Ovary (tissue), 9 donors: ENCODE measurements around the gene BLOC1S1. TPM values are rescaled to one million over a fixed set of nuclear protein-coding genes. Genes with fewer than 3 reads are reported as not detected.

ENCODE experiments used
- DNase-seq, 5 donors: peaks; one replicate each; pipeline ENCODE4 v3.0.0-alpha.2; 2019 to 2020
- H3K27ac ChIP-seq, 2 donors: fragments of 200-600 bp; one replicate each; pipeline versions ENCODE4 v1.5.1 to v1.8.0; 2019 to 2022
- H3K27me3 ChIP-seq: fragments of 200-600 bp; one replicate; pipeline ENCODE4 v1.8.0; 2022
- H3K36me3 ChIP-seq: fragments of 200-600 bp; sonication (generic); one replicate; pipeline ENCODE4 v1.5.1; 2019
- H3K4me1 ChIP-seq: one replicate; pipeline ENCODE4 v1.8.1; 2013; ENCODE audit warnings: mild to moderate bottlenecking, moderate library complexity; ENCODE audit not compliant: insufficient read depth
- H3K4me3 ChIP-seq: fragments of 200-600 bp; sonication (generic); one replicate; pipeline ENCODE4 v1.5.1; 2017
- H3K9me3 ChIP-seq, 2 donors: fragments of 200-600 bp in 1 of 2; sonication (generic) in 1 of 2; one replicate each; pipeline versions ENCODE4 v1.5.1 to v1.8.1; 2013 to 2019; ENCODE audit warnings: mild to moderate bottlenecking in 1 of 2, moderate library complexity in 1 of 2
- CTCF ChIP-seq, 3 donors: fragments of 450-650 bp in 2 of 3; fragments of 200-600 bp in 1 of 3; IDR thresholded peaks; one replicate each; pipeline versions ENCODE4 v1.5.1 to v1.8.0; 2016 to 2022; ENCODE audit warnings: antibody characterized with exemption in 3 of 3, mild to moderate bottlenecking in 1 of 3
- EP300 ChIP-seq: sonication (generic); formaldehyde crosslinking; IDR thresholded peaks from one replicate; pipeline ENCODE4 v1.6.1; 2017; ENCODE audit warnings: antibody characterized with exemption
- POLR2A ChIP-seq: fragments of 450-650 bp; IDR thresholded peaks from one replicate; pipeline ENCODE4 v1.6.1; 2017; ENCODE audit warnings: antibody characterized with exemption, mild to moderate bottlenecking, moderate library complexity
- whole genome bisulfite sequencing, 3 donors: extraction: QIAGEN DNeasy Blood & Tissue Kit in 1 of 3; methylation state at CpG; one replicate each; pipeline versions ENCODE4 v1.1.5 to v1.1.7; 2013 to 2017; 5-methylcytosine and 5-hydroxymethylcytosine counted together
- intact Hi-C, 4 donors: fragments of 100-400 bp; cut with DNase I; formaldehyde crosslinking; loops; one replicate each; pipeline versions ENCODE4 v1.11.0 to v1.15.1; 2022 to 2023
- polyA plus RNA-seq, 2 donors: library from polyadenylated mRNA; stranded (reverse); fragments of 200-250 nt in 1 of 2; fragments of 350-450 nt in 1 of 2; fragmentation: Illumina TruSeq in 1 of 2; extraction: RNeasy Lipid Tissue Mini Kit (QIAGEN cat#74804) in 1 of 2; gene quantifications; one replicate each; pipeline ENCODE4 v1.2.3, GENCODE V29; 2013 to 2014
- total RNA-seq, 7 donors: library from RNA; depleted of rRNA in 2 of 7; stranded (reverse); fragments of >200 nt in 2 of 7; fragmentation: NEBNext Ultra II Directional in 3 of 7; extraction: Animal tissue kit (Norgen Biotek cat#: 25700) in 3 of 7; gene quantifications; one replicate each; pipeline versions ENCODE4 v1.1.0 to v1.2.4, GENCODE V29; 2016 to 2023
- donor health status: DM: no; HTN: no; CAD: no; lungs with moderate emphysema.
- donor health status: DM: no; HTN: no; CAD: no.
- donor health status: Bipolar disorder and iron deficiency.
- donor health status: DM: yes; HTN: yes; CAD: no.
- donor health status: DM: no; HTN: no; CAD: no.
- donor health status: DM: yes; HTN: yes; CAD: no.

The BLOC1S1 gene
- total and polyA plus RNA-seq, 9 donors, result 96.0 to 214 (median 120) TPM

- peaks cover 10% of the 10 kb centered on the region for H3K4me1 ChIP-seq
- H3K27me3 ChIP-seq, result no peaks in the 10 kb centered on the region
- no peaks in the 10 kb centered on the region for H3K9me3 ChIP-seq
- H3K36me3 ChIP-seq, result no peaks in the 10 kb centered on the region
- no peak for DNase-seq
- WGBS, 3 donors, result 15 to 21% (median 20%) methylated on average over 1 of the region's 1 CpG
- TF ChIP-seq EP300 (no peak), CTCF (IDR thresholded peaks at IDR 0.05) (no peak), POLR2A (no peak)
- no peak overlapping the region for H3K27ac ChIP-seq
- no peak overlapping the region for H3K4me3 ChIP-seq
- intact Hi-C loops, result no loop called here
Observed at GRCh38 chr12:55712700-55713415, 3.0 kb upstream of the BLOC1S1 start.

GRCh38 chr12:55713721-55714120 is 2.1 kb upstream of the BLOC1S1 start:
- no peak overlapping the region for H3K27ac ChIP-seq
- 54 to 70% (median 63%) methylated on average over 2 of the region's 2 CpGs for WGBS, 3 donors
- H3K4me3 ChIP-seq, result no peak overlapping the region
- no peaks in the 10 kb centered on the region for H3K9me3 ChIP-seq
- no peaks in the 10 kb centered on the region for H3K27me3 ChIP-seq
- DNase-seq, result no peak
- TF ChIP-seq POLR2A (no peak), CTCF (IDR thresholded peaks at IDR 0.05) (no peak), EP300 (no peak)
- no peaks in the 10 kb centered on the region for H3K36me3 ChIP-seq
- intact Hi-C loops, result no loop called here
- peaks cover 10% of the 10 kb centered on the region for H3K4me1 ChIP-seq

- Histone ChIP-seq H3K27ac (peak overlapping the region; percentile 88), H3K4me3 (peak overlapping the region; percentile 52), H3K36me3 (no peaks in the 10 kb centered on the region), H3K27me3 (no peaks in the 10 kb centered on the region), H3K9me3 (no peaks in the 10 kb centered on the region), H3K4me1 (peaks cover 12% of the 10 kb centered on the region)
- WGBS, 3 donors, result 50 to 53% (median 51%) methylated on average over 7 of the region's 7 CpGs
- no peak for DNase-seq
- TF ChIP-seq POLR2A, result no peak
- no peak for TF ChIP-seq EP300
- no peak for TF ChIP-seq CTCF (IDR thresholded peaks at IDR 0.05)
- intact Hi-C loops, result no loop called here
Observed at GRCh38 chr12:55715169-55715764, 579 bp upstream of the BLOC1S1 start.

GRCh38 chr12:55716582-55716957 is 724 bp downstream of the BLOC1S1 start:
- Histone ChIP-seq H3K27me3 (no peaks in the 10 kb centered on the region), H3K4me3 (peak overlapping the region; percentile 52), H3K9me3 (no peaks in the 10 kb centered on the region), H3K27ac (peak overlapping the region; percentile 88), H3K36me3 (no peaks in the 10 kb centered on the region), H3K4me1 (peaks cover 12% of the 10 kb centered on the region)
- intact Hi-C loops, result no loop called here
- WGBS, 3 donors, result 3 to 6% (median 5%) methylated on average over 13 of the region's 13 CpGs
- no peak for TF ChIP-seq CTCF (IDR thresholded peaks at IDR 0.05)
- no peak for TF ChIP-seq EP300
- TF ChIP-seq POLR2A, result no peak
- no peak for DNase-seq
